Limb (tissue), 2 donors: ENCODE measurements around the gene FNIP1.
A peak's percentile ranks its signal among the peaks of the same experiment; 100 is the strongest.
"Not testable (repeated sequence)": the region's sequence is repeated elsewhere in the genome, so short reads cannot be mapped to it uniquely, and the experiment has no call there.

Source experiments
- DNase-seq, 2 donors: peaks; one replicate each; pipeline ENCODE4 v3.0.0-alpha.2; 2016; ENCODE audit errors: extremely low spot score in 2 of 2

The FNIP1 gene

DNA sequence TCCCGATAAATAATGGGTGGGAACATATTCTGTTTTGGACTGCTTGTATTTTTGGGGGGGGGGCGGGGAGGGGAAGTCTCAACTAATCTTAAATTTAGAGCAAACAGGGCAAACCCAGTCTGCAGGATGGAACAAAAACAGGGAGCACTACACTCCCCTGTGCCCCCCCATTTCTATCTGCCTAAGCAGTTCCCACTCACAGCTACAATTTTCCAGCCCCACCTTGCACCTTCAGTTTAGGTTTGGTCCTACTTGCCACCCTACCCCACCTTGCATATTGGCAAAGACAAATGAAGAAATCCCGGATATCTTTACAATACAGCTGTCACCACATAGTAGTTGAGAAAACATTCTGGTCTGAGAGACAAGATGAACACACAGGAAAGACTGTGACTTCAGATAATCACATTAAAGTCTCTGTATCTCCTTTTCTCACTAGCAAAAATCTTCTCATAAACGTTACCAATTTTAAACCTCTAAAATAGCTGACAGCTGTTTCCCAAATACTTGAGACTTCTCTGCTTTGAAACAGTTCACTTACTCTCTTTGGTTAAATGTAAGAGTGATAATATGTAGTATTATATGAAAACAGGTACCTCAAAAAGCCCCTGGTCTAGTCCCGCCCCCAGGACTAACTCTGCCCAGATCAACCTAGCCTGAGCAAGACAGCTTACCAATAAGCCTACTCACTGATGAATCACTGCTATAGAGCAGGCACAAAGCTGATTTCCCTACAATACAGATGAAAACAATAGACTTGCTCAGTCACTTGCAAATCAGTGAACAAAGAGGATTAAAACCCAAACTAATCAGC is 156.6 kb downstream of the FNIP1 start:
- DNase-seq = no peak

DNA sequence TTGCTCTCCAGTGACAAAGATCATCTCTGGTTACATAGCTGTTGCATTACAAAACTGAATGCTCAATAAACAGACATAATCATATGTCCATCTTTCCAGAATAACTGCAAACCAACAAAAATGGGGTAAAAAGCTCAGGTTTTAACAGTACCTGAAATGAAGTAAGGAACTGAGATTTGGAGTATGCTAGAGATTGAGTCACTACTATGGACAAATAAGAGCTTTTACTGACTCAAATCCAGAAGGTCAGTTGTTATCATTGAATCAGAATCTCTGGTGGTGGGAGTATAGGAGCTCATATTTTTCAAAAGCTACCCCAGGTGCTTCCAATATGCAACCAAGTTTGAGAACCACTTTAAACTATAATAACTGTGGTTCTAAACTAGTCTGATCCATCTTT is 157.7 kb downstream of the FNIP1 start:
- no peak for DNase-seq

DNA sequence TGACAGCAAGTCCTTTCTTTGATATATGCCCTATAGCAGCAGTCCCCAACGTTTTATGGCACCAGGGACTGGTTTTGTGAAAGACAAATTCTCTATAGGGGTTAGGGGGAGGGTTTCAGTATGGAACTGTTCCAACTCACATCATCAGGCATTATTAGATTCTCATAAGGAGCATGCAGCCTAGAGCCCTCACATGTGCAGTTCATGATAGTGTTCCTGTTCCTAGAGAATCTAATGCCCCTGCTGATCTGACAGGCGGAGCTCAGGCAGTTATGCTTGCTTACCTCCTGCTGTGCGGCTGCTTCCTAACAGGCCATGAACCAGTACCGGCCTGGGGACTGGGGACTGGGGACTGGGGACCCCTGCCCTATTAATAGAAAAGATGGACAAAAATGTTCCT is 159.1 kb downstream of the FNIP1 start:
- DNase-seq = no peak

DNA sequence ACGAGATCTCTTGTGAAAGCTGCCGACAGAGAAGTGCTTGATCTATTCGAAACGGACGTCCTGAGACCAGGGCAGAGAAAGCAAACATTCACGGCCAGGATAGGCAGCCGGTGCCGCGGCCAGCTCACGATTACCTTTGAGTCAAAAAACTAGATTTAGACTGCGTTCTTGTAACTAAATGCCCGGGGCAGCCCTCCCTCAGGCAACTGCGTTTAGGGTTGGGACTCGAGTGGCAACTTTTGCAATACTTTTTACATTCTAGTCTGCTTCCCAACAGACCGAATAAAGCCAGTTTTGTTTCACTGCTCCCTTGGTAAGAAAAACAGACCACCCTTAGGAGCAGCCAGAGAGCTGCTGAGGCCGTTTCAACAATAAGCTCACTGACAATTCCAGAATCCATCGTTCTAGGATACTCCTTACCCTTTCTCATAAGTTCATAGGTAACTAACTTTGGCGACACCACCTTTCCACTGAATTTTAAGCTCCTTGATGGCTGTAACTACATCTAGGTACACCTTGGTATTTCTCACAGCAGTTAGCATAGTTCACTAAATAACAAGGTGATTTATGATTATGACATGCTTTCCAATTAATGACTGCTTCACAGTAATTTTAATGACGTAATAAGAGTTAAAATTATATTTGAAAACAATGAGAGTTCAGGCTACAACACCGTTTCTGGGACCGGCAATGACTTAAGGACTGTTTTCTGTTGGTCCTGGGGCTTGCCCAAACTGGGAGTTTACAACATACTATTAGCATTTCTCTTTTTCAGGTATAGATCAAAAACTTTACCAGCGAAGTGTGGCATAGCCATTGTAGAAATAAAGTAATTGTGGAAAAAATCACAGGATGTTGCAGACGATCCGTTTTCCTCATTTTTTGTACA is 160.9 kb downstream of the FNIP1 start:
- no peak for DNase-seq

DNA sequence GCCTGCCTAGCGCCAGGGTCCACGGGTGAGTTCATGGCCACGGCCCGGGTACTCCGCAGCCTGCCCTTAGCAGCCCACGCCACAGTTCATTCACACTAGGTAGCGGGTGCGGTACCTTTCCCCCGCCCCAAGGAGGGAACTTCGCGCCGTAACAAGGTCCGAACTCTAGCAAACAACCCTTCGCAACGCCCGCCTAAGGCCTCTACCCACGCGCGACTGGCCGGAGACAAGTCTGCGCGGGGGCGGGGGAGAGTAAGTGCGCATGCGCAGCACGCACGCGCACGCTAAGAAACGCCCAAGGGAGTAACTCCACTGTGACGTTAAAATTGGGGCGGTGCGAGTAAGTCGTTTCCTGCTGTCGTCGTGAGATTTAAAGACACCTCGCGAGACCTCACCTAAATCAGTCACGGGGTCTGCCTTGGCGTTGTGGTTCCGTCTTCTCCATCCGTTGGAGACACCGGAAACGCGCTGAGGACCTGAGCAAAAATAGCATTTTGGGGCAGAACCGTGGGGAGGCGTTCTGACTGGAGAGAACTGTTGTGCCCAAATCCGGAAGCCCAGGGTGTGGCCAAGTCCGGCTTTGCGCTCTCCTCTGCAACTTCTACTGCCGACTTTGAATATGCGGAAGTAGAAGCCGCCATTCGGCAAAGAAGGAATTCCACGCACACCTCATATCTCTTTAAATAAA is 161.7 kb downstream of the FNIP1 start, which contains the start of gene RAPGEF6:
RAPGEF6 (minus strand) TSS at position 234 of the 688 bp plus-strand sequence; CDS start at position 35, 199 bp downstream.
- peak; percentile 96 to 99 for DNase-seq

DNA sequence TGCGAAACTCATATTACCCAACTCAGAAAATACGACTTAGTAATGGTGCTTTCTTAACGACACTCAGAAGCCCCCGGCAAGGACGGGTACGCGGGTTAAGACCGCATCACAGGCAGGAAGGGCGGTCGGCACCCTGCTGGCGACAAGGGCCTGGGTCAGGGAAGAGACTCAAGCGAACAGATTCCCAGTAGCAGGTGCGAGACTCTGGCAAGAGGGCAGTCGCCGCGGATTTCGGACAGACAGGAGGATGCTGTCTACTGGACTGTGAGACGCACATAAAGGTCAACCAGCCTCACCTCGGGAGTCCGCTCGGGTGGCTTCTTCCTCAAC is 162.2 kb downstream of the FNIP1 start:
- peak in 1 of 2 donors; percentile 52 for DNase-seq

DNA sequence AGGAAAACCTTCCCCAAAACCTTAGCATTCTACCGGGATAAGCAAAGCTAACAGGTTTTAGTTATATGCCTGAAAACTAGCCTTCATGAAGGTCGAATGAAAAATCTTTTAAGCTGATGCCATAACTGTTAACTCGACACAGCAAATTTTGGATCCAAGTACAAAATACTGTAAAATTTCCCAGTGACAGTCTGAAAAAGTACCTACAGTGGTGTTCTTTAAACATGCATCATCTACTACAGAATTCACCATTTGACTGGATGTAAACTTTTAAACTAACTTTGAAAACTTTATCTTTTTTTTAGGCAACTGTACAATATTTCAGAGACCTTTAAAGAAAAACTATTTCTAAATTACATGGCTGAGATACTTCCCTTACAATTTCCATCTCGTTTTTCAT is 162.6 kb downstream of the FNIP1 start:
- DNase-seq = no peak

DNA sequence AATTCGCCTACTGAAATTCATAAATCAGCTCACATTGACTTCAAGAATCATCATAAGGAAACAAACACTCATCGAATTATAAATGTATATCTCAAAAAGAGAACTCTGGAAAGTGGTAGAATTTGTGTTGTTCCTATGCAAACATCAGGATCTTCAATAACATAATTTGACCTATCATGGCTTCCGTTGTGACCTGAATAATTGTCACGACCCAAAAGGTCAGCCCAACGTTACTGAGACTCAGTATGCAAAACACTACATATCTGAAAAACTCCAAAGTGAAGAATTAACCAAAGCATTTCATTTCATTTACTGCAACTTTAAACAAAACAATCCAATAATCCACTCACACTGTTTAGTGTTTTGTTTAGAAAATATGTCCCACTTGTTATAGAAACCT is 163.0 kb downstream of the FNIP1 start:
- no peak for DNase-seq

DNA sequence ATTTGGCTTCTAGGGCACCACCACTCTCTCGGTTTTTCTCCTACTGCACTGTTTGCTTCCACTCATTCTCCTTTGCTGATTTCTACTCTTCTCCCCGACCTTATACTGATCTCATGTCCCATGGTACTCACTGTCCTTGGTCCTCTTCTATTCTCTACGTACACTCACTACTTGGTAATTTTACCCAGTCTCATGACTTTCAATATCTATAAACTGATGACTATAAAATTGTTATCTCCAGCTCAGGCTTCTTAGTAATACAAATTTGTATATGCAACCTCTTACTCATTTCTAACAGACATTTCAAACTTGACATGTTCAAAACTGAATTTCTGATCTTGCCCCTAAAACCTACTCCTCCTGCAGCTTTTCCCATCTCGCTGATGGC is 165.9 kb downstream of the FNIP1 start:
- DNase-seq = no peak

DNA sequence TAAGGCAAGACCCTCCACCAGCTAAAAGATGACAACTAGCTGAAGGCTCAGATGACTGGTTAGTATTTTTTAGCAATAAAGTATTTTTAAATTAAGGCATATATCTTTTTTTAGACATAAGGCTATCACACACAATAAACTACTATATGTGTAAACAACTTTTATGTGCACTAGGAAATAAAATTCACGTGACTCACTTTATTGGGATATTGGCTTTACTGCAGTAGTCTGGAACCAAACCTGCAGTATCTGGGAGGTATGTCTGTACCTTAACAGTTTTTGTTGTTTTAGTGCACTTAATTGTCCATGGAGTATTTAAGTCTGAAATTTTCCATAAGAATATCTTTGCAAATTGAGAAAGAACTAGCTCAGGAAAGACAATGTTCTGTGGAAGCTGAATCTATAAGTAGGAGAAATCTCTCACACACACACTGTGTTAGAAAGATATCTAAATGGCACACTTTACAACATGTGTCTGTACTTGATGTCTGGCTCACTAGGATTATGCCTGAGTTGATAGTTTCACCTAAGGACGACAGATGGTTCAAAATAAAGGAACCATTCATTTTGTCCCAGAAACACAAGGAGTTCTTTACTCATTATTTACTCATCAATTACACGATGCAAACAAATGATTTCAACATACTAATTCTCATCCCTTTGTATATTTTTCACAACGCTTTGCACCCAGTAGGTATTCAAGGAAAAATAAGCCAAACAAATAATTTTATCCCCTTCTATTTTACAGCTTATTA is 166.4 kb downstream of the FNIP1 start:
- no peak for DNase-seq

DNA sequence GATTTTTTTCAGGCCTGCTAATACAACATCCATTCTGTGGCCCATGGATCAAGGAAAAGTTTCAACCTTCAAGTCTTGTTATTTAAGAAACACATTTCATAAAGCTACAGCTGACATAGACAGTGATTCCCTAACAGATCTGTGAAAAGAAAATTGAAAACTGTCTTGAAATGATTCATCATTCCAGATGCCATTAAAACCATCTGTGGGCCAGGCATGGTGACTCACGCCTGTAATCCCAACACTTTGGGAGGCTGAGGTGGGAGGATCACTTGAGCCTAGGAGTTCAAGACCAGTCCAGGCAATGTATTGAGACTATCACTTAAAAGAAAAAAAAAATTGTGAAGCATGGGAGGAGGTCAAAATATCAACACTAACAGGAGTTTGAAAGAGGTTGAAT is 167.8 kb downstream of the FNIP1 start:
- DNase-seq = no peak

DNA sequence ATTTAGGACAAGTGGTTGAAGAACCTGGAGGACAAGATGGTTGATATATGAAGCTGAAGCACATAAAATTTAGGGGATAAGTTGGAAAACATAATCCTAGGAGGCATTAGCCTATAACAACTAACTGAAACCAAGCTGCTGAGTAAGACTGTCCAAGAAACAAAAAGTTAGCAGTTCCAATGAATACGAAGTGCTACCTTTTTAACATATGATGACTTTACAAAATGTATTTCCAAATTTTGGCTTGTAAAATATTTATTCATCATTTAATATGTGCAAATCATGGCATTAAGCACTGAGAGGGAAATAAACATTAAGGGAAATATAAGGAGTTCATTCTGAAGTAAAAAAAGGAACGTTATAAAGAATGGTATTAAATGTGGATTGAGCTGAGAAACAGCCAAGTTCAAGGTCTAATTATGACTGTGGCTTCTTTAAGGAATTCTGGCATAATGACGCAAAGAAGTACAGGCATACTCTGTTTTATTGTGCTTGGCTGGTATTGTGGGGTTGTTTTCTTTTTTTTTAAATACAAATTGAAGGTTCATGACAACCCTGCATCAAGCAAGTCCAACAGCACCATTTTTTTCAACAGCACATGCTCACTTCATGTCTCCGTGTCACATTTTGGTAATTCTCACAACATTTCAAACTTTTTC is 169.5 kb downstream of the FNIP1 start:
- DNase-seq = no peak

DNA sequence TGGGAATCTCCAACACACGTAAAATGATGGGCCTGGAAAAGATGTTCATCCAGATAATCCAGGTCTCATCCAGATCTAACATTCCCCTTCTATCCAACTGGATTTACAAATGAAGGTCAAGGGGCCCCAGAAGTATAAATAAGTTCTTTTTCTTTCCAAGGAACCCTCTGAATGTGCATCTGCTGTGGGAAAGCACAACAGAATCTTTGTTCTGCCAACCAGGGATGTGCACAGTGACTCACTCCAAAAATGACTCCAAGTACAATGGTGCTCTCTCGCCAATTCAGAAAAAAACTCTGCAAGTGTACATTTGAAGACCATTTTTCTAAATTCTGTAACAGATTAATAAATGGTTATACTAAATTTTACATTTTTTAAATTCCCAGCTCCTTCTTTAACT is 174.2 kb downstream of the FNIP1 start:
- no peak for DNase-seq

DNA sequence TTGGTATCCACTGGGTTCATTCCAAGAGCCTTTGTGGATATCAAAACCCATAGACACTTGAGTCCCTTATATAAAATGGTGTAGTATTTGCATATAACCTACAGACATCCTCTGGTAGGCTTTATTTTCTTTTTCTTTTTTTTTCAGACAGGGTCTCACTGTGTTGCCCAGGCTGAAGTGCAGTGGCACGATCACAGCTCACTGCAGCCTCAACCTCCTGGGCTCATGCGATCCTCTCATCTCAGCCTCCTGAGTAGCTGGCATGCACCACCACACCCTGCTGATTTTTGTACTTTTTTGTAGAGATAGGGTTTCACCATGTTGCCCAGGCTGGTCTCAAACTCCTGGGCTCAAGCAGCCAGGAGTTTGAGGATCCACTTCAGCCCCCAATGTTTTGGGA is 175.7 kb downstream of the FNIP1 start:
- DNase-seq = not testable (repeated sequence)

DNA sequence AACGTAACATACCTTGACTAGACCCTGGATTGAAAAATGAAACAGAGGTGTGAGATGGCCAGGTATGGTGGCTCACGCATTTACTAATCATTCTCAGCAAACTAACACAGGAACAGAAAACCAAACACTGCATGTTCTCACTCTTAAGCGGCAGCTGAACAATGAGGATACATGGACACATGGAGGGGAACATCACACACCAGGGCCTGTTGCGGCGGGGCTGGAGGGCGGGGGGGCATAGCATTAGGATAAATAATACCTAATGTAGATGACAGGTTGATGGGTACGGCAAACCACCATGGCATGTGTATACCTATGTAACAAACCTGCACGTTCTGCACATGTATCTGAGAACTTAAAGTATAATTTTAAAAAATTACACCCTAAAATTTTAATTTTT is 177.7 kb downstream of the FNIP1 start:
- DNase-seq = no peak

DNA sequence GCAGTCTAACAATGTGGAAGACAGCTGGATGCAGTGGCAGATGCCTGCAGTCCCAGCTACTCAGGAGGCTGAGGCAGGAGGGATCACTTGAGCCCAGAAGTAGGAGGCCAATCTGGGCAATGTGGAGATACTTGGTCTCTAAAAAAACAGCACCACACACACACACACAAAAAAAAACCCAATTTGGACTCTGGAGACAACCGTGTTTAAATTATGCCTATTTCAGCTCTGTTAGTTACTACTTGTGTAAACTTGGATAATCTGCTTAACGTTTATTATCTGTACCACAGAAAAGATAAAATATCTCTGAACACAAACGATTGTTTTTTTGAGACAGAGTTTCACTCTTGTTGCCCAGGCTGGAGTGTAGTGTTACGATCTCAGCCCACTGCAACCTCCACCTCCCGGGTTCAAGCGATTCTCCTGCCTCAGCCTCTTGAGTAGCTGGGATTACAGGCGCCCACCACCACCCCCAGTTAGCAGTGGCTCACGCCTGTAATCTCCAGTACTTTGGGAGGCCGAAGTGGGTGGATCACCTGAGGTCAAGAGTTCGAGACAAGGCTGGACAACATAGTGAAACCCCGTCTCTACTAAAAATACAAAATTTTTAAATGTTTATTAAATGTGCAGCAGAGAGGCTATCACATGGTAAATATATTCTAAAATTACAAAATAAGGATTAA is 179.5 kb downstream of the FNIP1 start:
- DNase-seq = no peak

DNA sequence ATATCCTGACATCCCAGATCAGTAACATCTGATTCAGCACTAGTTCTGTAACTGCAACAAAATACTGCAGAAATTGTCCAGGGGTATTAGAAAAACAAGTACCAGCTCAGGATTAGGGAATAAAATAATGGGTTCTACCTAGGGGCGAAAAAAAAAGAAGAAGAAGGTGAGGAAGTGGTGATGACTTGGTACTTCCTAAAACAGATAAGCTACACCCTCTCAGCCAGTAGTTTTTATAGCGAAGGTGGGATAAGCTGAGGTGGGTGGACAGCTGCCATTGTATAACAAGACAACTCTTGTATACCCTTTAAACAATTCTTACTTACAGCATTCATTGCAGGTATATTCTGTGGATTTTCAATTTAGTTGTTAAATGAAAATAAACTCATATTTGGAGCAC is 180.9 kb downstream of the FNIP1 start:
- no peak for DNase-seq

DNA sequence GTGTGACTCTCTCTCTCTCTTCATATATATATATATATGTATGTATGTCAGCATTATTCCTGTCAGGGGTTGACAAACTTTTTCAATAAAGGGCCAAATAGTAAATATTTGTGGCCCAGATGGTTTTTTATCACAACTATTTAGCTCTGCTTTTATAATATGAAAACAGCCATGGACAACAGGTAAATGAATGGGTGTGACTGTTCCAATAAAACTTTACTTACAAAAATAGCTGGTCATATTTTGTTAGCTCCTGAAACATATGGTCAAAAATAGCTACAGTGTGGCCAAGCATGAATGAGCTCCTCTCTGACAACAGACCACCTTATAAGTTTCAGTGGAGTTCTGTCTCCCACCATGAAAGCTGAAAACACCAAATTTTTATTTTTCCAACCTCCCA is 183.4 kb downstream of the FNIP1 start:
- no peak for DNase-seq

DNA sequence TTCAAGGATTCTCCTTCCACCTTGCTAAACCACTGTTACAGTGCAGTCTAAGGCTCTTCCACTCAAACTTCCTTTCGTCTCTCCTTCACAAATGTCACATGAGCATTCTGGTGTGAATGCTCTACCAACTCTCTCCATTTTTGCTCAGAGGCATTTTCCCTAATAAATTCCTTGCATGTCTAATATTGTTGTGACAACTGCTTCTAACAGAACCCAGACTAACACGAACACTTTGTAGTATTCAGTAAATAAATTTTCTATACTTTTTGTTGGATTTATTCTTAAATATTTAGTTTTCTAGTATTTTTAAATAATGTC is 185.8 kb downstream of the FNIP1 start:
- DNase-seq = no peak
